Endothelial cell of umbilical vein (primary cell): ENCODE measurements around the gene CGA. TPM values are rescaled to one million over a fixed set of nuclear protein-coding genes. Genes with fewer than 3 reads are reported as not detected.

Experiments used
- BruUV-seq: library from RNA; stranded (reverse); fragments of 400-500 nt; replicated peaks from 2 replicates; lab custom pipeline; 2021; lab: Mats Ljungman, UMichigan
- CTCF ChIA-PET: fragments of 300-600, 350-600 bp; sonication (Branson Sonifier 250); formaldehyde crosslinking; loops from one replicate; lab custom pipeline; 2021; ENCODE audit warnings: antibody characterized with exemption, inconsistent platforms; lab: Charles Lee
- POLR2A ChIA-PET: fragments of 300-600, 350-600 bp; sonication (Branson Sonifier 250); formaldehyde crosslinking; loops from one replicate; lab custom pipeline; 2021; ENCODE audit warnings: antibody characterized with exemption, inconsistent platforms; lab: Charles Lee
- DNase-seq: peaks from one replicate; pipeline ENCODE4 v3.0.0-alpha.2; 2011; ENCODE audit warnings: low read depth, low spot score
- FAIRE-seq: peaks from 2 replicates; lab custom pipeline; 2011; peaks lifted over from hg19 to GRCh38; lab: Jason Lieb, UNC
- H2AFZ ChIP-seq: 2 replicates; pipeline ENCODE4 v1.6.0; 2012; ENCODE audit warnings: low read depth, low read length, control low read depth, inconsistent platforms
- H3K27ac ChIP-seq: 2 replicates; pipeline ENCODE4 v1.5.1; 2011; ENCODE audit warnings: low read depth, mild to moderate bottlenecking, control low read depth, low read length, moderate library complexity; ENCODE audit not compliant: insufficient read depth
- H3K27me3 ChIP-seq, 2 experiments: 2 replicates each; pipeline versions ENCODE4 v1.6.0 to v1.6.1; 2011; ENCODE audit warnings: low read length in 2 of 2, mixed read lengths in 1 of 2; ENCODE audit not compliant: control insufficient read depth in 2 of 2, insufficient read depth in 2 of 2
- H3K36me3 ChIP-seq, 2 experiments: 2 replicates in 1 of 2; 3 replicates in 1 of 2; pipeline ENCODE4 v1.5.1; 2011; ENCODE audit warnings: low read length in 2 of 2, mild to moderate bottlenecking in 1 of 2, moderate library complexity in 1 of 2; ENCODE audit not compliant: control insufficient read depth in 2 of 2, insufficient read depth in 2 of 2; ENCODE audit errors: extremely low read depth in 1 of 2
- H3K4me1 ChIP-seq: 3 replicates; pipeline ENCODE4 v1.5.1; 2011; ENCODE audit warnings: mild to moderate bottlenecking, low read length; ENCODE audit not compliant: control insufficient read depth, insufficient read depth; ENCODE audit errors: extremely low read depth
- H3K4me2 ChIP-seq: 2 replicates; pipeline ENCODE4 v1.6.1; 2011; ENCODE audit warnings: low read length, control low read depth, mixed read lengths; ENCODE audit not compliant: insufficient read depth
- H3K4me3 ChIP-seq, 3 experiments: fragments of 200-600 bp in 1 of 3; sonication (generic), shearing (Covaris generic) in 1 of 3; replicated peaks in 1 of 3; 2 replicates each; pipeline ENCODE4 v1.5.1; 2011 to 2016; ENCODE audit warnings: control low read depth in 3 of 3, low read length in 3 of 3, mild to moderate bottlenecking in 2 of 3, inconsistent platforms in 1 of 3, low read depth in 1 of 3, moderate library complexity in 1 of 3; ENCODE audit not compliant: insufficient read depth in 1 of 3
- H3K79me2 ChIP-seq: 2 replicates; pipeline ENCODE4 v1.6.0; 2012; ENCODE audit warnings: low read length, inconsistent platforms; ENCODE audit not compliant: control insufficient read depth, insufficient read depth
- H3K9ac ChIP-seq: replicated peaks from 2 replicates; pipeline ENCODE3; 2011; ENCODE audit warnings: low read length, control low read depth; ENCODE audit not compliant: insufficient read depth; ENCODE audit errors: extremely low read depth
- H3K9me1 ChIP-seq: replicated peaks from 3 replicates; pipeline ENCODE4 v1.6.0; 2011; ENCODE audit warnings: mild to moderate bottlenecking, low read length; ENCODE audit not compliant: control insufficient read depth, insufficient read depth; ENCODE audit errors: extremely low read depth
- H3K9me3 ChIP-seq: replicated peaks from 2 replicates; pipeline ENCODE4 v1.5.1; 2012; ENCODE audit warnings: low read length, inconsistent platforms; ENCODE audit not compliant: control insufficient read depth, insufficient read depth
- H4K20me1 ChIP-seq: replicated peaks from 2 replicates; pipeline ENCODE3; 2011; ENCODE audit warnings: mild to moderate bottlenecking, low read length; ENCODE audit not compliant: control insufficient read depth, insufficient read depth; ENCODE audit errors: extremely low read depth
- EZH2 ChIP-seq: IDR thresholded peaks from 2 replicates; pipeline ENCODE4 v1.6.1; 2012; ENCODE audit warnings: borderline replicate concordance, low read depth, mild to moderate bottlenecking, moderate library complexity, low read length, inconsistent platforms; ENCODE audit not compliant: severe bottlenecking
- FOS ChIP-seq: IDR thresholded peaks from 2 replicates; pipeline ENCODE4 v1.6.1; 2011; ENCODE audit warnings: mild to moderate bottlenecking, low read length, moderate library complexity, borderline replicate concordance; ENCODE audit not compliant: insufficient read depth
- GATA2 ChIP-seq: IDR thresholded peaks from 2 replicates; pipeline ENCODE4 v1.7.0; 2011; ENCODE audit warnings: low read depth, mild to moderate bottlenecking, moderate library complexity, mixed read lengths, low read length; ENCODE audit not compliant: insufficient read length, insufficient read depth
- JUN ChIP-seq: IDR thresholded peaks from 2 replicates; pipeline ENCODE4 v1.6.1; 2011; ENCODE audit warnings: borderline replicate concordance, low read depth; ENCODE audit not compliant: insufficient read length, insufficient read depth
- MYC ChIP-seq: IDR thresholded peaks from one replicate; pipeline ENCODE4 v1.6.1; 2011; ENCODE audit warnings: mild to moderate bottlenecking, low read depth, low read length
- POLR2A ChIP-seq: IDR thresholded peaks from 2 replicates; pipeline ENCODE4 v1.6.1; 2012; ENCODE audit warnings: low read depth, mild to moderate bottlenecking, control low read depth, low read length
- POLR2AphosphoS5 ChIP-seq: IDR thresholded peaks from 2 replicates; pipeline ENCODE4 v1.6.1; 2012; ENCODE audit warnings: low read depth, mild to moderate bottlenecking, control low read depth, low read length, moderate library complexity; ENCODE audit not compliant: insufficient read depth
- dilution Hi-C: fragments of 300-500 bp; cut with MboI; formaldehyde crosslinking; loops from one replicate; pipeline ENCODE4 v1.15.0; 2019; ENCODE audit warnings: low sequenced_read_pairs; ENCODE audit not compliant: extremely low pct_ligation_motif_present
- intact Hi-C: fragments of 100-400 bp; cut with micrococcal nuclease; formaldehyde crosslinking; loops from one replicate; pipeline ENCODE4 v1.10.0; 2022
- polyA plus RNA-seq, 4 experiments: library from polyadenylated mRNA; depleted of rRNA in 3 of 4; stranded (reverse) in 3 of 4; unstranded in 1 of 4; fragments of >200 nt; gene quantifications; 2 replicates each; pipeline versions ENCODE4 v1.2.1 to v1.2.3, GENCODE V29; 2011 to 2012; ENCODE audit warnings: missing spikeins in 1 of 4
- total RNA-seq: library from RNA; stranded (reverse); gene quantifications from 2 replicates; pipeline ENCODE4 v1.2.3, GENCODE V29; 2021
- TF ChIP-seq, protein P1 (sequence below), 2 donors: IDR thresholded peaks; 1 replicate in 1 of 2; 2 replicates in 1 of 2; pipeline ENCODE4 v1.5.1; 2011; ENCODE audit warnings: low read length in 2 of 2, mild to moderate bottlenecking in 2 of 2, moderate library complexity in 2 of 2, control low read depth in 1 of 2, inconsistent platforms in 1 of 2, low read depth in 1 of 2; ENCODE audit not compliant: insufficient read depth in 1 of 2; ENCODE audit errors: extremely low read depth in 1 of 2

CGA gene
- total and polyA plus RNA-seq, 2 donors (not counting 3 experiments of a cell fraction or from before 2014, with no cell fraction given): 0.10 TPM; not detected in 1

DNA sequence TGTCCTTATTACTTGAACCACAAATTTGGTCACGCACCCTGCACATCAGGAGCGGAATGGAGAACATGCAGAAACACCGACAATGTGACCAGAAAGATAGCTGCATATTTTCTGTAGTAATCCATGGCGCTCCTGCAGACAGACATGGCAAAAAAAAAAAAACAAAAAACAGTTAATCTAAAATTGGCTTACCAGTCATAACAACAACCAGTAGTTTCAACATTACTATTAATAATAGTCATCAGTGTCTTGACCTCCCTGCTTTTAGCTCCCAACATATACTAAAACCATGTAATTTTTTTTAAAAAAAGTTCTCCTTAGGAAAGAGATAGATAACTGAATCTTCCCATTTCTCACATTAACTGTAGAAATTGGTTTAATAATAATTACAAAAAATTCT, 6.8 kb downstream of the CGA start:
- dilution Hi-C loops: no loop called here
- H4K20me1 ChIP-seq: no peaks in the 10 kb centered on the region
- H3K36me3 ChIP-seq: no peaks in the 10 kb centered on the region
- ChIA-PET POLR2A (no interaction called here), CTCF (interaction anchor here (2.7 kb wide), 1 partner anchor 9 kb away, joined by 17 read pairs; no protein-coding TSS in a partner anchor)
- no peaks in the 10 kb centered on the region for H3K79me2 ChIP-seq
- H3K9me3 ChIP-seq: no peaks in the 10 kb centered on the region
- no peak overlapping the region for H2AFZ ChIP-seq
- no TSS peak for BruUV-seq
- no peaks in the 10 kb centered on the region for H3K27me3 ChIP-seq
- no peaks in the 10 kb centered on the region for H3K9me1 ChIP-seq
- no peak overlapping the region for H3K27ac ChIP-seq
- no peak for FAIRE-seq
- TF ChIP-seq, protein P1, sequence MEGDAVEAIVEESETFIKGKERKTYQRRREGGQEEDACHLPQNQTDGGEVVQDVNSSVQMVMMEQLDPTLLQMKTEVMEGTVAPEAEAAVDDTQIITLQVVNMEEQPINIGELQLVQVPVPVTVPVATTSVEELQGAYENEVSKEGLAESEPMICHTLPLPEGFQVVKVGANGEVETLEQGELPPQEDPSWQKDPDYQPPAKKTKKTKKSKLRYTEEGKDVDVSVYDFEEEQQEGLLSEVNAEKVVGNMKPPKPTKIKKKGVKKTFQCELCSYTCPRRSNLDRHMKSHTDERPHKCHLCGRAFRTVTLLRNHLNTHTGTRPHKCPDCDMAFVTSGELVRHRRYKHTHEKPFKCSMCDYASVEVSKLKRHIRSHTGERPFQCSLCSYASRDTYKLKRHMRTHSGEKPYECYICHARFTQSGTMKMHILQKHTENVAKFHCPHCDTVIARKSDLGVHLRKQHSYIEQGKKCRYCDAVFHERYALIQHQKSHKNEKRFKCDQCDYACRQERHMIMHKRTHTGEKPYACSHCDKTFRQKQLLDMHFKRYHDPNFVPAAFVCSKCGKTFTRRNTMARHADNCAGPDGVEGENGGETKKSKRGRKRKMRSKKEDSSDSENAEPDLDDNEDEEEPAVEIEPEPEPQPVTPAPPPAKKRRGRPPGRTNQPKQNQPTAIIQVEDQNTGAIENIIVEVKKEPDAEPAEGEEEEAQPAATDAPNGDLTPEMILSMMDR (IDR thresholded peaks at IDR 0.05; ENCODE audit: extremely low read depth in 1 of 2, insufficient read depth in 1 of 2, low read depth in 1 of 2, low read length in 2 of 2): no peak
- TF ChIP-seq FOS (no peak), POLR2AphosphoS5 (no peak), GATA2 (no peak), JUN (no peak), POLR2A (no peak), EZH2 (no peak), MYC (no peak)
- H3K9ac ChIP-seq: no peak overlapping the region
- intact Hi-C loops: no loop called here
- H3K4me1 ChIP-seq: no peaks in the 10 kb centered on the region
- no peak overlapping the region for H3K4me3 ChIP-seq
- DNase-seq: no peak
- H3K4me2 ChIP-seq: no peak overlapping the region
